Vagina (tissue), 2 donors: ENCODE data around the gene ECT2. TPM values are rescaled to one million over a fixed set of nuclear protein-coding genes. Genes with fewer than 3 reads are reported as not detected.
"Not testable (repeated sequence)": the region's sequence is repeated elsewhere in the genome, so short reads cannot be mapped to it uniquely, and the experiment has no call there.

Source experiments
- DNase-seq, 2 donors: peaks; one replicate each; pipeline ENCODE4 v3.0.0-alpha.2; 2017; ENCODE audit errors: extremely low spot score in 2 of 2
- H3K27ac ChIP-seq: fragments of 200-600 bp; sonication (generic); one replicate; pipeline ENCODE4 v1.5.1; 2019
- H3K27me3 ChIP-seq: fragments of 200-600 bp; sonication (generic); one replicate; pipeline ENCODE4 v1.5.1; 2019
- H3K36me3 ChIP-seq, 2 donors: fragments of 200-600 bp; sonication (generic); one replicate each; pipeline ENCODE4 v1.5.1; 2017 to 2019
- H3K4me1 ChIP-seq: fragments of 200-600 bp; sonication (generic); one replicate; pipeline ENCODE4 v1.5.1; 2019
- H3K4me3 ChIP-seq, 2 donors: fragments of 200-600 bp; sonication (generic); 1 replicate in 1 of 2; 2 replicates in 1 of 2; pipeline ENCODE4 v1.5.1; 2016 to 2019
- H3K9me3 ChIP-seq: fragments of 200-600 bp; sonication (generic); one replicate; pipeline ENCODE4 v1.5.1; 2019
- POLR2A ChIP-seq, 2 donors: fragments of 450-650 bp; IDR thresholded peaks; one replicate each; pipeline ENCODE4 v1.6.1; 2017; ENCODE audit warnings: antibody characterized with exemption in 2 of 2, mild to moderate bottlenecking in 2 of 2, moderate library complexity in 2 of 2
- POLR2AphosphoS5 ChIP-seq, 2 donors: sonication (generic); formaldehyde crosslinking; IDR thresholded peaks; one replicate each; pipeline ENCODE4 v1.9.0; 2017; ENCODE audit warnings: antibody characterized with exemption in 2 of 2, mild to moderate bottlenecking in 2 of 2, low read depth in 1 of 2; ENCODE audit not compliant: insufficient read depth in 1 of 2
- intact Hi-C: fragments of 100-400 bp; cut with DNase I; formaldehyde crosslinking; loops from one replicate; pipeline ENCODE4 v1.15.1; 2023
- total RNA-seq: library from RNA; depleted of rRNA; stranded (reverse); fragments of >200 nt; gene quantifications from one replicate; pipeline ENCODE4 v1.2.3, GENCODE V29; 2016
- TF ChIP-seq, protein P1 (sequence below), 3 experiments: fragments of 450-650 bp in 2 of 3; fragments of 200-600 bp in 1 of 3; sonication (generic) in 1 of 3; IDR thresholded peaks; one replicate each; pipeline ENCODE4 v1.5.1; 2017 to 2019; ENCODE audit warnings: antibody characterized with exemption in 3 of 3, mild to moderate bottlenecking in 2 of 3, moderate library complexity in 2 of 3

ECT2 gene, protein sequence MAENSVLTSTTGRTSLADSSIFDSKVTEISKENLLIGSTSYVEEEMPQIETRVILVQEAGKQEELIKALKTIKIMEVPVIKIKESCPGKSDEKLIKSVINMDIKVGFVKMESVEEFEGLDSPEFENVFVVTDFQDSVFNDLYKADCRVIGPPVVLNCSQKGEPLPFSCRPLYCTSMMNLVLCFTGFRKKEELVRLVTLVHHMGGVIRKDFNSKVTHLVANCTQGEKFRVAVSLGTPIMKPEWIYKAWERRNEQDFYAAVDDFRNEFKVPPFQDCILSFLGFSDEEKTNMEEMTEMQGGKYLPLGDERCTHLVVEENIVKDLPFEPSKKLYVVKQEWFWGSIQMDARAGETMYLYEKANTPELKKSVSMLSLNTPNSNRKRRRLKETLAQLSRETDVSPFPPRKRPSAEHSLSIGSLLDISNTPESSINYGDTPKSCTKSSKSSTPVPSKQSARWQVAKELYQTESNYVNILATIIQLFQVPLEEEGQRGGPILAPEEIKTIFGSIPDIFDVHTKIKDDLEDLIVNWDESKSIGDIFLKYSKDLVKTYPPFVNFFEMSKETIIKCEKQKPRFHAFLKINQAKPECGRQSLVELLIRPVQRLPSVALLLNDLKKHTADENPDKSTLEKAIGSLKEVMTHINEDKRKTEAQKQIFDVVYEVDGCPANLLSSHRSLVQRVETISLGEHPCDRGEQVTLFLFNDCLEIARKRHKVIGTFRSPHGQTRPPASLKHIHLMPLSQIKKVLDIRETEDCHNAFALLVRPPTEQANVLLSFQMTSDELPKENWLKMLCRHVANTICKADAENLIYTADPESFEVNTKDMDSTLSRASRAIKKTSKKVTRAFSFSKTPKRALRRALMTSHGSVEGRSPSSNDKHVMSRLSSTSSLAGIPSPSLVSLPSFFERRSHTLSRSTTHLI
- total RNA-seq, result 6.4 TPM

DNA sequence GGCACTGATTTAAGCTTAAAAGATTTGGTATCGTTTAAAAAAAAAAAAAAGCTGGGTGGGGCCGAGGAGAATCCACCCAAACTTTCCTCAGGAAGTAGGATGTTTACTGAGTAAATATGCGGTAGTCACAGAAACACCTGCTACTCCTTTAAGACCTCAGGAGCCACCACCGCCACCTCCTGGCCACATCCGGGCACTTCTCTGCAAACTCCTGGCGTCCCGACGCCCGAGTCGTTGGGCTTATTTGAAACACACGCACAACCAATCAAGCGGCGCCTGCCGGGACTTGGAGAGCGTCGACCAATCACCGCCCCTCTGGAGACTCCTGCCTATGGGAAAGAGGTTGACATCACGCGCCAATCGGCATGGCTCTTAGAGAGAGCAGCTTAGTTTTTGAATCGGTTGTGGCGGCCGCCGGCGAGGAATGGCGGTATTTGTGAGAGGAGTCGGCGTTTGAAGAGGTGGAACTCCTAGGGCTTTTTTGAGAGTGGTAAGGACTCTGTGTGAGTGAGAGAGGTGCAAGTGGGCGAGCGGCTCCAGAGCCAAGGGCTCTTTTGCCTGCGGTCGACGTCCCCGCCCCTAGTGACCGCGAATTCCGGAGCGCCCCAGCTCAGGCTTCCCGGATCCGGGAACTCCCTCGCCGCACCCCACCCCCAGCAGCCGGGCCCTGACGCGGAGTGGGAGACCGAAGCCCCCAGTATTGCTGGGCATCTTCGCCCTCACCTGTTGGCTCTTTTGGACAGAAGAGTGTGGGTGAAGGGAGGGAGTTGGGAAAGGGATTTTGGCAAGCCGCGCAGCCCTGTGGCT, at the start of gene ECT2:
TSS of gene ECT2 (plus strand) at position 359 of the 807 bp plus-strand sequence. CDS start 3,805 bp downstream, outside the sequence.
- H3K4me3 ChIP-seq, result peak within 1 kb of the TSS; percentile 65 to 76
- H3K36me3 ChIP-seq, result no peaks in the 10 kb centered on the region
- peak; percentile 75 to 96 for TF ChIP-seq POLR2AphosphoS5 (IDR thresholded peaks at IDR 0.05; ENCODE audit: insufficient read depth in 1 of 2, low read depth in 1 of 2)
- TF ChIP-seq, protein P1, sequence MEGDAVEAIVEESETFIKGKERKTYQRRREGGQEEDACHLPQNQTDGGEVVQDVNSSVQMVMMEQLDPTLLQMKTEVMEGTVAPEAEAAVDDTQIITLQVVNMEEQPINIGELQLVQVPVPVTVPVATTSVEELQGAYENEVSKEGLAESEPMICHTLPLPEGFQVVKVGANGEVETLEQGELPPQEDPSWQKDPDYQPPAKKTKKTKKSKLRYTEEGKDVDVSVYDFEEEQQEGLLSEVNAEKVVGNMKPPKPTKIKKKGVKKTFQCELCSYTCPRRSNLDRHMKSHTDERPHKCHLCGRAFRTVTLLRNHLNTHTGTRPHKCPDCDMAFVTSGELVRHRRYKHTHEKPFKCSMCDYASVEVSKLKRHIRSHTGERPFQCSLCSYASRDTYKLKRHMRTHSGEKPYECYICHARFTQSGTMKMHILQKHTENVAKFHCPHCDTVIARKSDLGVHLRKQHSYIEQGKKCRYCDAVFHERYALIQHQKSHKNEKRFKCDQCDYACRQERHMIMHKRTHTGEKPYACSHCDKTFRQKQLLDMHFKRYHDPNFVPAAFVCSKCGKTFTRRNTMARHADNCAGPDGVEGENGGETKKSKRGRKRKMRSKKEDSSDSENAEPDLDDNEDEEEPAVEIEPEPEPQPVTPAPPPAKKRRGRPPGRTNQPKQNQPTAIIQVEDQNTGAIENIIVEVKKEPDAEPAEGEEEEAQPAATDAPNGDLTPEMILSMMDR (IDR thresholded peaks at IDR 0.05), result peak; percentile 51 to 62 (median 62)
- no peak for TF ChIP-seq POLR2A (IDR thresholded peaks at IDR 0.05)
- H3K4me1 ChIP-seq, result peaks cover 19% of the 10 kb centered on the region
- no peaks in the 10 kb centered on the region for H3K9me3 ChIP-seq
- H3K27ac ChIP-seq, result peak within 1 kb of the TSS; percentile 68
- intact Hi-C loops, result no loop called here
- DNase-seq, result peak; percentile 98 to 100
- H3K27me3 ChIP-seq, result no peaks in the 10 kb centered on the region

DNA sequence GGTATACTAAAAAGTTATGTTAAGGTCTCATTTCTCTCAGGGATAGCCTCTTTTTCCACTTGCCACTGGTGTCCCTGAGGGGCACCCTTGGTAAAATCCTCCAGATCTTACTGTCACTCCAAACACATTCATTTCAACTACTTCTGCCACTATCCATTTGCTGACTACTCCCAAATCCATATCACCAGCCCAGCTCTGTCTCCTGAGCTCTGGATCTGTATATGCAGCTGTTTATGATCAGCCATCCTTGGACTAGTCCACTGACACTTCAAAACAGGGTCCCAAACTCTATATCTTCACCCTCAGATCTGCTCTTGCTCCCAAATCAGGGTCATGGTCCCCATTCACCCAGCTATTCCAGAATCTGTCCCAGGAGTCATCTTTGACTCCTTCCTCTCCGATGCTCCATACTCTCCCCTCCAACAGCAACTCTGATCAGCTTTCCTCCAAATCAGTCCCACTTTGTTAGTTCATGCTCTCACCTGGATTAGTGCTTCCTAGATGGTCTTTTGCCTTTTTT, 49.5 kb upstream of the ECT2 start:
- Histone ChIP-seq H3K9me3 (no peaks in the 10 kb centered on the region), H3K27ac (no peak overlapping the region), H3K4me3 (no peak overlapping the region), H3K27me3 (no peaks in the 10 kb centered on the region), H3K4me1 (peaks cover 16% of the 10 kb centered on the region), H3K36me3 (no peaks in the 10 kb centered on the region)
- intact Hi-C loops, result no loop called here
- no peak for DNase-seq
- TF ChIP-seq POLR2AphosphoS5 (IDR thresholded peaks at IDR 0.05; ENCODE audit: insufficient read depth in 1 of 2, low read depth in 1 of 2) (no peak), POLR2A (IDR thresholded peaks at IDR 0.05) (no peak)
- TF ChIP-seq, protein P1 (IDR thresholded peaks at IDR 0.05), result no peak

DNA sequence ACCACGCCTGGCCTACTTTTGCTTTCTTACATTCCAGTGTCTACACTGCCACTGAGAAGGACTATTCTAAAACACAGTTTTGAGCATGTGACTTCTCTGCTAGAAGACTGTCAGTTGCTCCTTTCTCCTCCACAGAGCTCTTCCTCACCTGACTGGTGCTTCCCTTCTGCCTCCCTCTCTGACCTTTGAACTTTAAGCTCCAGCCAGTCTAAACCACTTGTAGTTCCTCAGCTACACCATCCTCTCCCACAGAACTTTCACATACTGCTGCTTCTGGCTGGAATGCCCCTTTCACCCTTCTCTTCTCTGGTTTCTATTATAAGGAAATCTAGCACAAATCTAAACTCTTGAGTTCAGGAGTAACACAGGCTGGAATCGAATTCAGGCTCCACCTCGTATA, 48.8 kb upstream of the ECT2 start:
- intact Hi-C loops, result no loop called here
- no peaks in the 10 kb centered on the region for H3K36me3 ChIP-seq
- no peaks in the 10 kb centered on the region for H3K27me3 ChIP-seq
- no peaks in the 10 kb centered on the region for H3K9me3 ChIP-seq
- TF ChIP-seq, protein P1 (IDR thresholded peaks at IDR 0.05), result no peak
- TF ChIP-seq POLR2A (IDR thresholded peaks at IDR 0.05) (no peak), POLR2AphosphoS5 (IDR thresholded peaks at IDR 0.05; ENCODE audit: insufficient read depth in 1 of 2, low read depth in 1 of 2) (no peak)
- no peak overlapping the region for H3K4me3 ChIP-seq
- no peak overlapping the region for H3K27ac ChIP-seq
- DNase-seq, result no peak
- peaks cover 16% of the 10 kb centered on the region for H3K4me1 ChIP-seq

DNA sequence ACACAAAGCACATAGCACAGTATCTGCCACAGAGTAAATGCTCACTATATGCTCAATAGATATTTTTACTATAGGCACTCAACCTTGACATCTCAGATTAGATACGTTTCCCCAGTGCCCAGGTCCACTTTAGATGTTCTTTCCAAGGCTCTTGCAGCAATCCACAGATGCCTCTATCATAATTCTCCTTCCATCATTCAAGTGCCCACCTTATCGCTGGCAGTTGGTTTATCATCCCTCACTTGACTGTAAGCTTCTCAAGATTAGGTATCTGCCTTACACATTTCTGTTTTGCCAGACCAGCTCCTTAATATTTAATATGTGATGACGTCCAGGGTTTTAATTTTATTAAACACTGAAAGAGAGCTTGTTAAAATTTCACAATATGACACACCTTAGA, 48.3 kb upstream of the ECT2 start:
- no peaks in the 10 kb centered on the region for H3K9me3 ChIP-seq
- no peak for DNase-seq
- TF ChIP-seq POLR2AphosphoS5 (IDR thresholded peaks at IDR 0.05; ENCODE audit: insufficient read depth in 1 of 2, low read depth in 1 of 2) (no peak), POLR2A (IDR thresholded peaks at IDR 0.05) (no peak)
- TF ChIP-seq, protein P1 (IDR thresholded peaks at IDR 0.05), result no peak
- intact Hi-C loops, result no loop called here
- no peaks in the 10 kb centered on the region for H3K27me3 ChIP-seq
- H3K27ac ChIP-seq, result no peak overlapping the region
- no peak overlapping the region for H3K4me3 ChIP-seq
- no peaks in the 10 kb centered on the region for H3K36me3 ChIP-seq
- H3K4me1 ChIP-seq, result peaks cover 16% of the 10 kb centered on the region

DNA sequence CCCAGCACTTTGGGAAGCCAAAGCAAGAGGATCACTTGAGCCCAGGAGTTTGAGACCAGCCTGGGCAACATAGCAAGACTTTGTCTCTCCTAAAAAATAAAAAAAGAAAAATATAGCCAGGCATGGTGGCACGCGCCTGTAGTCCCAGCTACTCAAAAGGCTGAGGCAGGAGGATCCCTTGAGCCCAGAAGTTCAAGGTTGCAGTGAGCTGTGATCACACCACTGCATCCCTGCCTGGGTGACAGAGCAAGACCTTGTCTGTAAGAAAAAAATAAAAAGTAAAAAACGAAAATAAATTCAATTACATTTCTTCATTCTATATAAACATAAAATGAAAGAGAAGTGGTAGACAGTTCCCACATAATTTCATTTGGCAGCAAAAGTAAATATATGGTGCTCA, 47.8 kb upstream of the ECT2 start:
- H3K27me3 ChIP-seq, intact Hi-C loops: not testable (repeated sequence)

More for the DNA sequence above, 47.8 kb upstream of the ECT2 start:
- H3K4me1 ChIP-seq, result peaks cover 16% of the 10 kb centered on the region
- H3K27ac ChIP-seq, DNase-seq, H3K4me3 ChIP-seq, H3K9me3 ChIP-seq, H3K36me3 ChIP-seq: not testable (repeated sequence)
